PC-3 (cell line): ENCODE measurements around the gene MSI2. TPM values are rescaled to one million over a fixed set of nuclear protein-coding genes. Genes with fewer than 3 reads are reported as not detected.

Experiments
- ATAC-seq: fragments of 200-7000 bp; cut with Tn5 transposase; 2 replicates; pipeline ENCODE4 v1.9.1; 2020; ENCODE audit warnings: mild to moderate bottlenecking, moderate library complexity
- BruUV-seq: library from RNA; stranded (reverse); fragments of 400-500 nt; replicated peaks from 2 replicates; lab custom pipeline; 2021; lab: Mats Ljungman, UMichigan
- CTCF ChIA-PET: fragments of 300-600 bp; sonication (Branson Sonifier 250); formaldehyde crosslinking; loops from one replicate; lab custom pipeline; 2022; ENCODE audit warnings: antibody characterized with exemption; lab: Charles Lee
- POLR2A ChIA-PET: fragments of 300-600 bp; sonication (Branson Sonifier 250); formaldehyde crosslinking; loops from one replicate; lab custom pipeline; 2022; ENCODE audit warnings: antibody characterized with exemption; ENCODE audit not compliant: unreplicated experiment; lab: Charles Lee
- DNase-seq: peaks from one replicate; pipeline ENCODE4 v3.0.0-alpha.2; 2015
- H2AFZ ChIP-seq: fragments of 300-600 bp; sonication (generic); 2 replicates; pipeline ENCODE4 v1.6.0; 2016; ENCODE audit warnings: antibody characterized with exemption, low read length
- H3F3A ChIP-seq: fragments of 300-600 bp; sonication (generic); one replicate; pipeline ENCODE4 v1.6.0; 2017; ENCODE audit warnings: antibody characterized with exemption, low read length, control low read depth, mild to moderate bottlenecking; ENCODE audit not compliant: unreplicated experiment
- H3K27ac ChIP-seq: fragments of 300-600 bp; sonication (generic); 2 replicates; pipeline ENCODE4 v1.5.1; 2016; ENCODE audit warnings: mild to moderate bottlenecking, low read length
- H3K27me3 ChIP-seq: fragments of 300-600 bp; sonication (generic); 2 replicates; pipeline ENCODE4 v1.6.1; 2016; ENCODE audit warnings: low read length, mixed read lengths
- H3K36me3 ChIP-seq: fragments of 300-600 bp; sonication (generic); 2 replicates; pipeline ENCODE4 v1.6.1; 2016; ENCODE audit warnings: low read depth, mixed run types, low read length, mixed read lengths
- H3K4me1 ChIP-seq: fragments of 300-600 bp; sonication (generic); 2 replicates; pipeline ENCODE4 v1.5.1; 2016; ENCODE audit warnings: low read length; ENCODE audit not compliant: insufficient read depth
- H3K4me2 ChIP-seq: fragments of 300-600 bp; sonication (generic); 2 replicates; pipeline ENCODE4 v1.6.0; 2016; ENCODE audit warnings: low read length
- H3K4me3 ChIP-seq: fragments of 300-600 bp; sonication (generic); 2 replicates; pipeline ENCODE4 v1.5.1; 2016; ENCODE audit warnings: mild to moderate bottlenecking, low read length, mixed read lengths
- H3K79me2 ChIP-seq: fragments of 300-600 bp; sonication (generic); 2 replicates; pipeline ENCODE4 v1.6.1; 2017; ENCODE audit warnings: low read length, mixed read lengths
- H3K9ac ChIP-seq: fragments of 300-600 bp; sonication (generic); 2 replicates; pipeline ENCODE4 v1.6.0; 2016; ENCODE audit warnings: mild to moderate bottlenecking, low read length
- H3K9me2 ChIP-seq: fragments of 300-600 bp; sonication (generic); replicated peaks from 2 replicates; pipeline ENCODE4 v1.6.1; 2016; ENCODE audit warnings: mixed run types, low read length, mixed read lengths
- H3K9me3 ChIP-seq: fragments of 300-600 bp; sonication (generic); 2 replicates; pipeline ENCODE4 v1.6.1; 2016; ENCODE audit warnings: low read length, mixed read lengths
- H4K20me1 ChIP-seq: fragments of 300-600 bp; sonication (generic); 2 replicates; pipeline ENCODE4 v1.6.1; 2016; ENCODE audit warnings: low read length, mixed read lengths
- EZH2 ChIP-seq: fragments of 300-600 bp; sonication (generic); IDR thresholded peaks from one replicate; pipeline ENCODE4 v1.6.1; 2017; ENCODE audit warnings: antibody characterized with exemption, mild to moderate bottlenecking, low read length; ENCODE audit not compliant: unreplicated experiment
- EZH2phosphoT487 ChIP-seq: fragments of 300-600 bp; sonication (generic); IDR thresholded peaks from 2 replicates; pipeline ENCODE4 v1.6.1; 2018; ENCODE audit warnings: mild to moderate bottlenecking, antibody characterized with exemption, low read length, borderline replicate concordance
- intact Hi-C: fragments of 100-400 bp; cut with micrococcal nuclease; formaldehyde crosslinking; loops from 2 replicates; pipeline ENCODE4 v1.9.0; 2023
- total RNA-seq: library from RNA; depleted of rRNA; stranded (reverse); fragments of >200 nt; gene quantifications from 2 replicates; pipeline ENCODE4 v1.2.3, GENCODE V29; 2014
- TF ChIP-seq, protein P1 (sequence below): fragments of 300-600 bp; sonication (generic); conservative IDR thresholded peaks from 2 replicates; pipeline ENCODE4 v1.5.1; 2017; ENCODE audit warnings: antibody characterized with exemption, low read depth, mild to moderate bottlenecking, low read length

MSI2 gene
- total RNA-seq, 1 experiment from 2014 or later, result 54.7 TPM

DNA sequence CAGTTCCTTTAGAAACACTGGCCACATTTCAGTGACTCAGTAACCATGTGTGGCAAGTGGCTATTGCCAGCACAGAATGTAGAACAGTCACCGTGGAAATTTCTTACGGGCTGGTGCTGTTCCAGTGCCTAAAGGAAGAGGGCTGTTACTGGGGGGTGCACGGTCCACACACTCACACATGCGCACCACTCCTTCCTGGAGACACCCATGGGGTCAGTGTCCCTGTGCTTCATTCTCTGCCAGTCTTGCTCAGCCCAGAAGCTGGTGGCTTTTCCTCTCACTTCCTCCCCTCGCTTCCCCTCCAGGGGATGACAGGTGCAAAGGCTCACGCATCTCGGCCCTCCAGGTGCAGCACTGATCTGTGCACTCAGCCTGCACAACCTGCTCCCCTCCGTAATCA is 373.1 kb downstream of the MSI2 start:
- no peak overlapping the region for H3K9ac ChIP-seq
- no peak for TF ChIP-seq EZH2phosphoT487
- no peak for TF ChIP-seq EZH2
- TF ChIP-seq, protein P1, sequence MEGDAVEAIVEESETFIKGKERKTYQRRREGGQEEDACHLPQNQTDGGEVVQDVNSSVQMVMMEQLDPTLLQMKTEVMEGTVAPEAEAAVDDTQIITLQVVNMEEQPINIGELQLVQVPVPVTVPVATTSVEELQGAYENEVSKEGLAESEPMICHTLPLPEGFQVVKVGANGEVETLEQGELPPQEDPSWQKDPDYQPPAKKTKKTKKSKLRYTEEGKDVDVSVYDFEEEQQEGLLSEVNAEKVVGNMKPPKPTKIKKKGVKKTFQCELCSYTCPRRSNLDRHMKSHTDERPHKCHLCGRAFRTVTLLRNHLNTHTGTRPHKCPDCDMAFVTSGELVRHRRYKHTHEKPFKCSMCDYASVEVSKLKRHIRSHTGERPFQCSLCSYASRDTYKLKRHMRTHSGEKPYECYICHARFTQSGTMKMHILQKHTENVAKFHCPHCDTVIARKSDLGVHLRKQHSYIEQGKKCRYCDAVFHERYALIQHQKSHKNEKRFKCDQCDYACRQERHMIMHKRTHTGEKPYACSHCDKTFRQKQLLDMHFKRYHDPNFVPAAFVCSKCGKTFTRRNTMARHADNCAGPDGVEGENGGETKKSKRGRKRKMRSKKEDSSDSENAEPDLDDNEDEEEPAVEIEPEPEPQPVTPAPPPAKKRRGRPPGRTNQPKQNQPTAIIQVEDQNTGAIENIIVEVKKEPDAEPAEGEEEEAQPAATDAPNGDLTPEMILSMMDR, result no peak
- no peaks in the 10 kb centered on the region for H3K27me3 ChIP-seq
- no peak overlapping the region for H2AFZ ChIP-seq
- no peak overlapping the region for H3K27ac ChIP-seq
- ChIA-PET CTCF (no interaction called here), POLR2A (no interaction called here)
- DNase-seq, result no peak
- H3K4me3 ChIP-seq, result no peak overlapping the region
- H3K4me2 ChIP-seq, result no peak overlapping the region
- H4K20me1 ChIP-seq, result no peaks in the 10 kb centered on the region
- ATAC-seq, result no peak
- H3K79me2 ChIP-seq, result no peaks in the 10 kb centered on the region
- no peaks in the 10 kb centered on the region for H3K4me1 ChIP-seq
- intact Hi-C loops, result no loop called here
- no TSS peak for BruUV-seq
- H3K9me3 ChIP-seq, result no peaks in the 10 kb centered on the region
- H3K9me2 ChIP-seq, result no peaks in the 10 kb centered on the region
- H3F3A ChIP-seq, result no peaks in the 10 kb centered on the region
- no peaks in the 10 kb centered on the region for H3K36me3 ChIP-seq

DNA sequence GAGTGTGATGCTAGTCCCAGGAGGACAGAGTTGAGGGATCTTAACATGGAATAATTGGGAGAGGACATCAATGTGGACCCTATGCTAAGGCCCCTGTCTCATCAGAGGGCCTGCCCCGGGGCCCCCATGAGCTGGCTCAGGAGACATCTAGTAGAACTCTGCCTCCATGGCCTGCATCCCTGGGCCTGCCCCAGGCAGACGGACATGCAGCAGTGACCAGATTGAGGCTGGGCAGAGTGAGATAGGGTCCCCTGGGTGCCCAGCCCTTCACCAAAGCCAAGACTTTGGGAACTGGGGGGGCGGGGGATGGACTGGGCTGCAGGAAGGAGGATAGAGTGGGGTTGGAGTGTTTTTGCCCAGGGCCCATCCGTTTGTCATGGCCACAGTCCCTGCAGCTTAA is 373.6 kb downstream of the MSI2 start:
- no peak for TF ChIP-seq EZH2phosphoT487
- no peak for DNase-seq
- H3K4me2 ChIP-seq, result no peak overlapping the region
- no peak for ATAC-seq
- H3K36me3 ChIP-seq, result no peaks in the 10 kb centered on the region
- no peak overlapping the region for H3K9ac ChIP-seq
- no peak overlapping the region for H3K27ac ChIP-seq
- no peaks in the 10 kb centered on the region for H3K27me3 ChIP-seq
- BruUV-seq, result no TSS peak
- no peaks in the 10 kb centered on the region for H3F3A ChIP-seq
- no peaks in the 10 kb centered on the region for H3K79me2 ChIP-seq
- H2AFZ ChIP-seq, result no peak overlapping the region
- H3K4me3 ChIP-seq, result no peak overlapping the region
- CTCF ChIA-PET, result no interaction called here
- H3K9me3 ChIP-seq, result no peaks in the 10 kb centered on the region
- POLR2A ChIA-PET, result no interaction called here
- intact Hi-C loops, result no loop called here
- H3K9me2 ChIP-seq, result no peaks in the 10 kb centered on the region
- H4K20me1 ChIP-seq, result no peaks in the 10 kb centered on the region
- H3K4me1 ChIP-seq, result no peaks in the 10 kb centered on the region

DNA sequence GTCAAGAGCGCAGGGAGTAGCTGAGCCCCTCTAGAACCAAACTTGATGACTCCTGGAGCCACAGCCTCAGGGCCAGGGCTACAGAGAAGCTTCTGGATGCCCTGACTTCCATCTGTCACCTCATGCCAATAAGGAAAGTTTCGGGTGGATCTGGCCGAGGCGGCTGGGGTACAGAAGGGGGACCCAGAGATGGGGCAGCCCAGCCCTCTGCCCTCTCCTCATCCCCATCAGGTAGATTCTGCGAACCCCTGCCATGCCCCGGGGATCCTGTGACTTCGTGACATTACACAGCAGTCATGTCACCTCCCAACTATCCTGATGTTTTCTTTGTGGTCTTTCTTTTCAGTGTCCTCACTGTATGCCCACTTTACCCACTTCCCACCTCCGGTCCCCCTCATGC is 374.4 kb downstream of the MSI2 start:
- TF ChIP-seq, protein P1, result no peak
- TF ChIP-seq EZH2phosphoT487 (no peak), EZH2 (no peak)
- H3K79me2 ChIP-seq, result no peaks in the 10 kb centered on the region
- no peaks in the 10 kb centered on the region for H4K20me1 ChIP-seq
- ChIA-PET POLR2A (no interaction called here), CTCF (no interaction called here)
- no peak overlapping the region for H3K4me2 ChIP-seq
- no peaks in the 10 kb centered on the region for H3K36me3 ChIP-seq
- no peak overlapping the region for H3K9ac ChIP-seq
- no peaks in the 10 kb centered on the region for H3K9me2 ChIP-seq
- H3K4me1 ChIP-seq, result no peaks in the 10 kb centered on the region
- no peak overlapping the region for H3K27ac ChIP-seq
- H3K27me3 ChIP-seq, result no peaks in the 10 kb centered on the region
- BruUV-seq, result no TSS peak
- H3K4me3 ChIP-seq, result no peak overlapping the region
- no peak overlapping the region for H2AFZ ChIP-seq
- ATAC-seq (no peak), DNase-seq (no peak)
- intact Hi-C loops, result no loop called here
- no peaks in the 10 kb centered on the region for H3K9me3 ChIP-seq
- H3F3A ChIP-seq, result no peaks in the 10 kb centered on the region
